Measurements from ENCODE around the gene HSD17B14.

- TF ChIP-seq EP300 (IDR thresholded peaks at IDR 0.05) (no peak), POLR2A (IDR thresholded peaks at IDR 0.05) (no peak), POLR2AphosphoS5 (IDR thresholded peaks at IDR 0.05) (no peak)
These were observed 23.7 kb upstream of the HSD17B14 start for GRCh38 chr19:48859711-48860572.

Measured in sigmoid colon (tissue), 4 donors.